Measurements from ENCODE around the gene SCEL.
"Not testable (repeated sequence)": the region's sequence is repeated elsewhere in the genome, so short reads cannot be mapped to it uniquely, and the experiment has no call there.

The SCEL gene

DNA sequence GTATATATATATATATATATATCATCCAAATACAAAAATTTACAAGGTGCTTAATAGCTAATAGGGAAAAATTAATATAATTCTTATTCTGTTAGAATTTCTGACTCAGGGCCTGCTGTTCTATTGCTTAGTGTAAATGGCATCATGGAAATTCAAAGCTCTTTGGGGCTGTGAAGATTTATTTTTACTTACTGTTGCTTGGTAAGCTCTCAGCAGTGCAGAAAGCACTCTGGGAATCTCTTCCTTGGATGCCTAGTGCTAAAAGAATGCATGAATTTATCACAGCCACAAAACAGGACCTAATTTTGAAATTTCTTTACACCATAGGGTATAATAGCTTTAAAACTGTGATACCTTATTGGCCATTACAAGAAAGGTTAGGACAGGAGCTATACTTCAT, 92.7 kb downstream of the SCEL start:
- Histone ChIP-seq H3K79me2 (ENCODE audit: control insufficient read depth, low read length) (no peaks in the 10 kb centered on the region), H3K9me3 (ENCODE audit: control insufficient read depth, insufficient read depth, low read length) (no peaks in the 10 kb centered on the region), H3K27me3 (ENCODE audit: control insufficient read depth, low read length) (no peaks in the 10 kb centered on the region), H3K27ac (ENCODE audit: low read depth, low read length) (no peak overlapping the region), H3F3A (ENCODE audit: control insufficient read depth, insufficient read depth) (no peaks in the 10 kb centered on the region), H4K20me1 (ENCODE audit: control insufficient read depth, insufficient read depth, low read depth, low read length) (no peaks in the 10 kb centered on the region), H3K4me3 (ENCODE audit: low read length) (no peak overlapping the region), H3K4me1 (ENCODE audit: control insufficient read depth, low read length) (no peaks in the 10 kb centered on the region), H3K36me3 (ENCODE audit: control insufficient read depth, low read length) (no peaks in the 10 kb centered on the region), H3K9me2 (replicated peaks; ENCODE audit: control insufficient read depth, low read length) (no peaks in the 10 kb centered on the region), H3K4me2 (ENCODE audit: low read length) (no peak overlapping the region)
- TF ChIP-seq, protein P1, sequence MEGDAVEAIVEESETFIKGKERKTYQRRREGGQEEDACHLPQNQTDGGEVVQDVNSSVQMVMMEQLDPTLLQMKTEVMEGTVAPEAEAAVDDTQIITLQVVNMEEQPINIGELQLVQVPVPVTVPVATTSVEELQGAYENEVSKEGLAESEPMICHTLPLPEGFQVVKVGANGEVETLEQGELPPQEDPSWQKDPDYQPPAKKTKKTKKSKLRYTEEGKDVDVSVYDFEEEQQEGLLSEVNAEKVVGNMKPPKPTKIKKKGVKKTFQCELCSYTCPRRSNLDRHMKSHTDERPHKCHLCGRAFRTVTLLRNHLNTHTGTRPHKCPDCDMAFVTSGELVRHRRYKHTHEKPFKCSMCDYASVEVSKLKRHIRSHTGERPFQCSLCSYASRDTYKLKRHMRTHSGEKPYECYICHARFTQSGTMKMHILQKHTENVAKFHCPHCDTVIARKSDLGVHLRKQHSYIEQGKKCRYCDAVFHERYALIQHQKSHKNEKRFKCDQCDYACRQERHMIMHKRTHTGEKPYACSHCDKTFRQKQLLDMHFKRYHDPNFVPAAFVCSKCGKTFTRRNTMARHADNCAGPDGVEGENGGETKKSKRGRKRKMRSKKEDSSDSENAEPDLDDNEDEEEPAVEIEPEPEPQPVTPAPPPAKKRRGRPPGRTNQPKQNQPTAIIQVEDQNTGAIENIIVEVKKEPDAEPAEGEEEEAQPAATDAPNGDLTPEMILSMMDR (IDR thresholded peaks at IDR 0.05; ENCODE audit: low read depth, low read length, poor library complexity, severe bottlenecking): no peak
- no peak for TF ChIP-seq EZH2phosphoT487 (IDR thresholded peaks at IDR 0.05; ENCODE audit: borderline replicate concordance, low read length)

DNA sequence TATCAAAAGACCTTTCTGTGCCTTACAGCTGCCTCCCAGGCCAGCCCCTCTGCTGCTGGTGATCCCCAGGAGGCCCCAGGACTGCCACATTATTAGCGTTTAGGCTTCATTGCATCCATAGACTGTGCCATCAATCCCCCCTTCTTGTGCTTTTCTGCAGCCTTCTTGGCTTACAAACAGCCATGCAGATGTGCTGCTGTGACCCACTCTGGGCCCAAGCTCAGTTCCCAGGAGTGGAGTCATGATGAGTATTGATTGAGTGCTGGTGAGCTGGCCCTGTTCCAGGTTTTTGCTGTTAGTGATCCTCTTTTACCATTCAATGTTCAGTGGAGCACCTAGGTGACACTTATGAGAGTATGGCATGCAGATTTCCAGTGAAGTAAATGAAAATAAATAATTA, 102.1 kb downstream of the SCEL start:
- H3K4me2 ChIP-seq (ENCODE audit: low read length): no peak overlapping the region
- no peaks in the 10 kb centered on the region for H3K4me1 ChIP-seq (ENCODE audit: control insufficient read depth, low read length)

DNA sequence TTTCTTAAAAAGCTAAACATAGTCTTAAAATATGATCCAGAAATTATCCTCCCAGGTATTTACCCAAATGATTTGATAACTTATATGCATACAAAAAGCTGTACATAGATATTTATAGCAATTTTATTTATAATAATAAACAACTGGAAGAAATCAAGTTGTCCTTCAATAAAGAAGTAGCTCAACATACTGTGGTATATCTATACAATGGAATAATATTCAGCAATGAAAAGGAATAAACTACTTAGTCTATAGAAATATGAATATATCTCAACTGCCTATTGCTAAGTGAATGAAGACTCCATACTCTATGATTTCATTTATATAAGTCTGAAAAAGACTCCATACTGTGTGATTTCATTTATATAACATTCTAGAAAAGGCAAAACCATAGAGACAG, 114.9 kb downstream of the SCEL start:
- H3K4me3 ChIP-seq (ENCODE audit: low read length): no peak overlapping the region
- H3K9me2 ChIP-seq (replicated peaks; ENCODE audit: control insufficient read depth, low read length): no peaks in the 10 kb centered on the region
- H3K36me3 ChIP-seq (ENCODE audit: control insufficient read depth, low read length): no peaks in the 10 kb centered on the region
- TF ChIP-seq, protein P1 (IDR thresholded peaks at IDR 0.05; ENCODE audit: low read depth, low read length, poor library complexity, severe bottlenecking): no peak
- TF ChIP-seq EZH2phosphoT487 (IDR thresholded peaks at IDR 0.05; ENCODE audit: borderline replicate concordance, low read length): no peak
- H3K27ac ChIP-seq (ENCODE audit: low read depth, low read length): no peak overlapping the region
- no peak overlapping the region for H3K4me2 ChIP-seq (ENCODE audit: low read length)
- H3K4me1 ChIP-seq (ENCODE audit: control insufficient read depth, low read length): no peaks in the 10 kb centered on the region
- no peaks in the 10 kb centered on the region for H3K9me3 ChIP-seq (ENCODE audit: control insufficient read depth, insufficient read depth, low read length)
- no peaks in the 10 kb centered on the region for H3F3A ChIP-seq (ENCODE audit: control insufficient read depth, insufficient read depth)
- no peaks in the 10 kb centered on the region for H4K20me1 ChIP-seq (ENCODE audit: control insufficient read depth, insufficient read depth, low read depth, low read length)
- H3K27me3 ChIP-seq (ENCODE audit: control insufficient read depth, low read length): no peaks in the 10 kb centered on the region
- H3K79me2 ChIP-seq (ENCODE audit: control insufficient read depth, low read length): no peaks in the 10 kb centered on the region

More for the DNA sequence above, 102.1 kb downstream of the SCEL start:
- Histone ChIP-seq H3K27ac (ENCODE audit: low read depth, low read length) (no peak overlapping the region), H3K9me3 (ENCODE audit: control insufficient read depth, insufficient read depth, low read length) (no peaks in the 10 kb centered on the region), H3K9me2 (replicated peaks; ENCODE audit: control insufficient read depth, low read length) (no peaks in the 10 kb centered on the region), H3K4me3 (ENCODE audit: low read length) (no peak overlapping the region), H3K27me3 (ENCODE audit: control insufficient read depth, low read length) (no peaks in the 10 kb centered on the region), H3F3A (ENCODE audit: control insufficient read depth, insufficient read depth) (no peaks in the 10 kb centered on the region), H3K36me3 (ENCODE audit: control insufficient read depth, low read length) (no peaks in the 10 kb centered on the region), H3K79me2 (ENCODE audit: control insufficient read depth, low read length) (no peaks in the 10 kb centered on the region), H4K20me1 (ENCODE audit: control insufficient read depth, insufficient read depth, low read depth, low read length) (no peaks in the 10 kb centered on the region)
- TF ChIP-seq, protein P1 (IDR thresholded peaks at IDR 0.05; ENCODE audit: low read depth, low read length, poor library complexity, severe bottlenecking): no peak
- TF ChIP-seq EZH2phosphoT487 (IDR thresholded peaks at IDR 0.05; ENCODE audit: borderline replicate concordance, low read length): no peak

DNA sequence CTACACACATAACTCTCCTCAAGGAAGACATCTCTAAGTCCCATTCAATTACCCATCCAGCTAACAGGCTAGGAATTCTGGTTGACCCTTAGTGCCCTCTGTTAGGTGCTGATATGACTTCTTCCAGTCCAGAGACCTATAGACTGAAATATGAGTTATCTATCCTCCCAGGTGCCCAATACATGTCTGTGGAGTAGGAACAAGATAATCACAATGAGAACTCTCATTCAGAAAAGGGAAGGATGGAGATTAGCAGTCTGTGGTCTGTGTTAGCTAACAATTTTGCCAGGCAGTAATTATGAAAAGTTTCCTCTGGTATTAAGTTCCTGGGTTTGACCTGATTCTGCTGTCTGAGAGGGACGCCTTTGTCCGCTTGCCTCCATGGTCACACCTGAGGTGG, 117.8 kb downstream of the SCEL start:
- H3K4me3 ChIP-seq (ENCODE audit: low read length): no peak overlapping the region
- no peak for TF ChIP-seq EZH2phosphoT487 (IDR thresholded peaks at IDR 0.05; ENCODE audit: borderline replicate concordance, low read length)
- TF ChIP-seq, protein P1 (IDR thresholded peaks at IDR 0.05; ENCODE audit: low read depth, low read length, poor library complexity, severe bottlenecking): no peak
- H3K79me2 ChIP-seq (ENCODE audit: control insufficient read depth, low read length): no peaks in the 10 kb centered on the region
- no peaks in the 10 kb centered on the region for H3K36me3 ChIP-seq (ENCODE audit: control insufficient read depth, low read length)
- no peaks in the 10 kb centered on the region for H3K9me2 ChIP-seq (replicated peaks; ENCODE audit: control insufficient read depth, low read length)
- H4K20me1 ChIP-seq (ENCODE audit: control insufficient read depth, insufficient read depth, low read depth, low read length): no peaks in the 10 kb centered on the region
- H3K9me3 ChIP-seq (ENCODE audit: control insufficient read depth, insufficient read depth, low read length): no peaks in the 10 kb centered on the region
- no peaks in the 10 kb centered on the region for H3K27me3 ChIP-seq (ENCODE audit: control insufficient read depth, low read length)
- no peaks in the 10 kb centered on the region for H3K4me1 ChIP-seq (ENCODE audit: control insufficient read depth, low read length)
- H3F3A ChIP-seq (ENCODE audit: control insufficient read depth, insufficient read depth): no peaks in the 10 kb centered on the region
- no peak overlapping the region for H3K27ac ChIP-seq (ENCODE audit: low read depth, low read length)
- no peak overlapping the region for H3K4me2 ChIP-seq (ENCODE audit: low read length)

DNA sequence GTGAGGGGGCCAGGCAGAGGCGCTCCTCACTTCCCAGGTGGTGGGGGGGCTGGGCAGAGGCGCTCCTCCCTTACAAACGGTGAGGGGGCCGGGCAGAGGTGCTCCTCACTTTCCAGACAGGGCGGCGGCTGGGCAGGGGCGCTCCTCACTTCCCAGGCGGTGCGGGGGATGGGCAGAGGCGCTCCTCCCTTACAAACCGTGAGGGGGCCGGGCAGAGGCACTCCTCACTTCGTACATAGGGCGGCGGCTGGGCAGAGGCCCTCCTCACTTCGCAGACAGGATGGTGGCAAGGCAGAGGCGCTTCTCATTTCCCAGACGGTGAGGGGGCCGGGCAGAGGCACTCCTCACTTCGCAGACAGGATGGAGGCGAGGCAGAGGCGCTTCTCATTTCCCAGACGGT, 124.5 kb downstream of the SCEL start:
- H3K9me2 ChIP-seq (replicated peaks; ENCODE audit: control insufficient read depth, low read length); H3F3A ChIP-seq (ENCODE audit: control insufficient read depth, insufficient read depth); H3K27ac ChIP-seq (ENCODE audit: low read depth, low read length); H4K20me1 ChIP-seq (ENCODE audit: control insufficient read depth, insufficient read depth, low read depth, low read length); H3K27me3 ChIP-seq (ENCODE audit: control insufficient read depth, low read length); H3K4me1 ChIP-seq (ENCODE audit: control insufficient read depth, low read length); H3K9me3 ChIP-seq (ENCODE audit: control insufficient read depth, insufficient read depth, low read length); H3K36me3 ChIP-seq (ENCODE audit: control insufficient read depth, low read length); H3K4me3 ChIP-seq (ENCODE audit: low read length); H3K4me2 ChIP-seq (ENCODE audit: low read length); H3K79me2 ChIP-seq (ENCODE audit: control insufficient read depth, low read length): not testable (repeated sequence)

All from DOHH2 (cell line).